Body of pancreas (tissue), 4 donors: ENCODE data around the gene CNRIP1. TPM values are rescaled to one million over a fixed set of nuclear protein-coding genes. Genes with fewer than 3 reads are reported as not detected.

Source experiments
- ATAC-seq: fragments of 150-250 bp; one replicate; pipeline ENCODE4 v1.9.1; 2016
- DNase-seq, 4 donors: peaks; one replicate each; pipeline ENCODE4 v3.0.0-alpha.2; 2019
- H3K27ac ChIP-seq, 4 donors: fragments of 200-600 bp; sonication (generic); 1 replicate in 3 of 4; 2 replicates in 1 of 4; pipeline versions ENCODE4 v1.5.1 to v1.6.1; 2016 to 2019; ENCODE audit warnings: mild to moderate bottlenecking in 1 of 4, mixed read lengths in 1 of 4, moderate library complexity in 1 of 4
- H3K27me3 ChIP-seq, 2 donors: fragments of 200-600 bp; sonication (generic); one replicate each; pipeline ENCODE4 v1.6.0; 2016; ENCODE audit warnings: mild to moderate bottlenecking in 1 of 2
- H3K36me3 ChIP-seq, 2 donors: fragments of 200-600 bp; sonication (generic); replicated peaks in 1 of 2; 2 replicates each; pipeline ENCODE4 v1.5.1; 2016; ENCODE audit warnings: low read depth in 2 of 2; ENCODE audit not compliant: insufficient read depth in 1 of 2
- H3K4me1 ChIP-seq: fragments of 200-600 bp; sonication (generic); one replicate; pipeline ENCODE4 v1.6.0; 2016
- H3K4me3 ChIP-seq, 2 donors: fragments of 200-600 bp; sonication (generic); 1 replicate in 1 of 2; 2 replicates in 1 of 2; pipeline ENCODE4 v1.5.1; 2016 to 2019
- H3K9me3 ChIP-seq, 3 donors: fragments of 200-600 bp; sonication (generic); 1 replicate in 2 of 3; 2 replicates in 1 of 3; pipeline ENCODE4 v1.5.1; 2016
- CTCF ChIP-seq, 7 experiments: fragments of 450-650 bp in 4 of 7; fragments of 200-600 bp in 3 of 7; sonication (generic) in 3 of 7; IDR thresholded peaks; one replicate each; pipeline ENCODE4 v1.5.1; 2016 to 2019; ENCODE audit warnings: antibody characterized with exemption in 7 of 7
- POLR2A ChIP-seq, 3 donors: fragments of 450-650 bp; IDR thresholded peaks; one replicate each; pipeline ENCODE4 v1.6.1; 2016; ENCODE audit warnings: antibody characterized with exemption in 3 of 3, mild to moderate bottlenecking in 2 of 3
- WGBS, 2 donors: methylation state at CpG; one replicate each; pipeline ENCODE4 v1.1.5; 2017; 5-methylcytosine and 5-hydroxymethylcytosine counted together
- intact Hi-C: fragments of 100-400 bp; cut with DNase I; formaldehyde crosslinking; loops from one replicate; pipeline ENCODE4 v1.15.1; 2023
- total RNA-seq, 2 donors: library from RNA; depleted of rRNA; stranded (reverse); fragments of >200 nt; gene quantifications; one replicate each; pipeline ENCODE4 v1.1.0, GENCODE V29; 2016

The CNRIP1 gene
- total RNA-seq, 2 donors from 2014 or later: 2.6 to 5.7 TPM

DNA sequence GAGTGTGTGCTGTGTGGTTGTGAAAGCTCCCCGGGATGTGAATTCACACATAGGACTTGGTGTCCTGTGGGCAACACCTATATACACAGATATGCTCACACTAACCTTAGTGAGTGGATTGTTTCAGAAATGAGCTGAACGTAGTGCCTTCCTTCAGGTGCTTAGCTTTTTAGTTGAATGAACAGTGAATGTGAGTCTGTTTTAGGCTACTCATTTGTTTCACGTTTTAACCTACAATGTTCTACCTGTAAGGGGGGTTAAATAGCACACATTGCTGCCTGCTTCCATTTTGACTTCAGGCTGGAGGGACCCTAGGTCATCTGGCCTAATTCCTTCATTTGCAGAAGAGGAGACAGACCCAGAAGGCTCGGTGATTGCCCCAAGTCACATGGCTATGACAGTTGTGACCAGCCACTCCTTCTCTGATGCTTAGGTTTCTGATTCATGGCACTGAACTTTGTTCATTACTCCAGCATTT lies 46.4 kb upstream of the CNRIP1 start:
- 64 to 80% methylated on average over 4 of the region's 4 CpGs for WGBS, 2 donors
- TF ChIP-seq POLR2A (IDR thresholded peaks at IDR 0.05): peak in 1 of 3 donors; percentile 24
- TF ChIP-seq CTCF (IDR thresholded peaks at IDR 0.05): no peak
- ATAC-seq (no peak), DNase-seq (peak in 1 of 4 donors; percentile 23)
- peak overlapping the region in 1 of 4 donors; percentile 48 for H3K27ac ChIP-seq
- no peaks in the 10 kb centered on the region for H3K9me3 ChIP-seq
- intact Hi-C loops: no loop called here
- H3K4me3 ChIP-seq: no peak overlapping the region
- H3K36me3 ChIP-seq: no peaks in the 10 kb centered on the region
- H3K4me1 ChIP-seq: no peaks in the 10 kb centered on the region
- no peaks in the 10 kb centered on the region for H3K27me3 ChIP-seq

DNA sequence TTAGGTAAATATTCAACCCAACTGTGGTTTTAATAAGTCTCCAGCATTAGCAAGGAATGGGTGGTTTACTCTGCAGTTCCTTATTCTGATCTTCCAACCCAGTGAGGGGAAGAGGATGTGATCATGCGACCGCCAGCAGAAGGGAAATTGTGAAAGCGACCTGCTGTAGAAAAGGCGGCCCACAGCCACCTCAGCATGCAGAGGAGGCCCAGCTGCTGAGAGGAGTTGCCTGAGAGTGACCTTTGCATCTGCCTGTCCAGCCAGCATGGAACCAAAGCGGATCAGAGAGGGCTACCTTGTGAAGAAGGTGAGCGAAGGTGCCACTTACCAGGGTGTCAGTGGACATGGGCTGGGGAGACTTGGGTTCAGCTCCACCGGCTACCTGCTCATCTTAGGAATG lies 45.3 kb upstream of the CNRIP1 start, which contains the start of gene PLEK:
Gene PLEK, plus strand, starts transcription at position 196 of the 400 bp plus-strand sequence. Its CDS starts 70 bp downstream, at position 266.
- peak; percentile 14 to 72 (median 24) for DNase-seq
- Histone ChIP-seq H3K4me3 (no peak within 1 kb of the TSS), H3K4me1 (no peaks in the 10 kb centered on the region), H3K9me3 (no peaks in the 10 kb centered on the region), H3K27me3 (no peaks in the 10 kb centered on the region), H3K27ac (peak within 1 kb of the TSS in 1 of 4 donors; percentile 48), H3K36me3 (no peaks in the 10 kb centered on the region)
- ATAC-seq: no peak
- WGBS, 2 donors: 72 to 86% methylated on average over 7 of the region's 7 CpGs
- TF ChIP-seq POLR2A (IDR thresholded peaks at IDR 0.05) (peak in 2 of 3 donors; percentile 37 to 74), CTCF (IDR thresholded peaks at IDR 0.05) (no peak)
- intact Hi-C loops: no loop called here

DNA sequence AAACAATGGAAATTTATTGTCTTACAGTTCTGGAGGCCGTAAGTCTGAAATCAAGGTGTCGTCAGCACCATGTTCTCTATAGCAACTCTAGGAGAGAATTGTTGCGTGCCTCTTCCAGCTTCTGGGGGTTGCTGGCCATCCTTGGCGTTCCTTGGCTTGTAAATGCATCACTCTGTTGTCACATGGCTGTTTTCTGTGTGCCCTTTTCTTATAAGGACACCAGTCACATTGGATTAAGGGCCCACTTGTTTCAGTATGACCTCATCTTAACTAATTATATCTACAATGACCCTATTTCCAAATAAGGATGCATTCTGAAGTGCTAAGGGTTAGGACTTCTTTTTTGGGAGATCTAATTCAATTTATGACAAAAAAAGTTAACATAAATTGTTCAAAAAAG lies 44.0 kb upstream of the CNRIP1 start:
- no peak for TF ChIP-seq POLR2A (IDR thresholded peaks at IDR 0.05)
- 88 to 92% methylated on average over 4 of the region's 4 CpGs for WGBS, 2 donors
- ATAC-seq (no peak), DNase-seq (no peak)
- H3K27me3 ChIP-seq: no peaks in the 10 kb centered on the region
- no peak overlapping the region for H3K4me3 ChIP-seq
- intact Hi-C loops: no loop called here
- H3K27ac ChIP-seq: no peak overlapping the region
- H3K36me3 ChIP-seq: no peaks in the 10 kb centered on the region
- no peaks in the 10 kb centered on the region for H3K9me3 ChIP-seq
- no peaks in the 10 kb centered on the region for H3K4me1 ChIP-seq

- H3K9me3 ChIP-seq: no peaks in the 10 kb centered on the region
- H3K4me3 ChIP-seq: no peak overlapping the region
- H3K27ac ChIP-seq: no peak overlapping the region
- intact Hi-C loops: no loop called here
- no peaks in the 10 kb centered on the region for H3K36me3 ChIP-seq
- 77 to 89% methylated on average over 7 of the region's 7 CpGs for WGBS, 2 donors
- DNase-seq: no peak
- no peak for ATAC-seq
- H3K27me3 ChIP-seq: no peaks in the 10 kb centered on the region
- no peak for TF ChIP-seq POLR2A (IDR thresholded peaks at IDR 0.05)
- no peak for TF ChIP-seq CTCF (IDR thresholded peaks at IDR 0.05)
- no peaks in the 10 kb centered on the region for H3K4me1 ChIP-seq
Measured at GRCh38 chr2:68362749-68363148, 43.0 kb upstream of the CNRIP1 start.

GRCh38 chr2:68362069-68362468 lies 42.3 kb upstream of the CNRIP1 start:
- TF ChIP-seq CTCF (IDR thresholded peaks at IDR 0.05) (peak; percentile 56 to 88 (median 78)), POLR2A (IDR thresholded peaks at IDR 0.05) (no peak)
- no peaks in the 10 kb centered on the region for H3K36me3 ChIP-seq
- intact Hi-C loops: no loop called here
- H3K4me3 ChIP-seq: no peak overlapping the region
- no peaks in the 10 kb centered on the region for H3K27me3 ChIP-seq
- DNase-seq (peak; percentile 66 to 78 (median 75)), ATAC-seq (peak; percentile 71)
- H3K9me3 ChIP-seq: no peaks in the 10 kb centered on the region
- H3K4me1 ChIP-seq: no peaks in the 10 kb centered on the region
- 23% methylated on average over 12 of the region's 12 CpGs for WGBS, 2 donors
- H3K27ac ChIP-seq: no peak overlapping the region
